Stimulated activated CD4-positive, alpha-beta T cell treated with anti-CD3 and anti-CD28 coated beads, Interleukin-1b, Interleukin-23, amount 100 ng/mL, for 4 hours (primary cell): ENCODE measurements around the gene AATK.

Experiments used
- DNase-seq, 2 donors: peaks; one replicate each; pipeline ENCODE4 v3.0.0-alpha.2; 2020; ENCODE audit warnings: low read depth in 2 of 2

The AATK gene

GRCh38 chr17:81143717-81144422 lies 22.2 kb downstream of the AATK start:
- DNase-seq = no peak

- DNase-seq = no peak
Measured at GRCh38 chr17:81143200-81143527, 22.9 kb downstream of the AATK start.

- peak; percentile 20 to 49 for DNase-seq
Measured at GRCh38 chr17:81142301-81143199, 23.5 kb downstream of the AATK start.

- no peak for DNase-seq
Measured at GRCh38 chr17:81140695-81141094, 25.3 kb downstream of the AATK start.

- no peak for DNase-seq
Measured at GRCh38 chr17:81140018-81140417, 26.0 kb downstream of the AATK start.

GRCh38 chr17:81139428-81139827 lies 26.6 kb downstream of the AATK start:
- DNase-seq = no peak

GRCh38 chr17:81138500-81138899 lies 27.5 kb downstream of the AATK start:
- DNase-seq = no peak

- no peak for DNase-seq
Measured at GRCh38 chr17:81138083-81138482, 27.9 kb downstream of the AATK start.

- DNase-seq = no peak
Measured at GRCh38 chr17:81137248-81137647, 28.8 kb downstream of the AATK start.

- no peak for DNase-seq
Measured at GRCh38 chr17:81136366-81136765, 29.7 kb downstream of the AATK start.

- DNase-seq = no peak
Measured at GRCh38 chr17:81135505-81136278, 30.3 kb downstream of the AATK start.

GRCh38 chr17:81134064-81134781 lies 31.8 kb downstream of the AATK start:
- no peak for DNase-seq

GRCh38 chr17:81132770-81133723 lies 33.0 kb downstream of the AATK start:
- DNase-seq = no peak

- DNase-seq = no peak
Measured at GRCh38 chr17:81132197-81132540, 33.9 kb downstream of the AATK start.

- no peak for DNase-seq
Measured at GRCh38 chr17:81131486-81132196, 34.4 kb downstream of the AATK start.

- DNase-seq = no peak
Measured at GRCh38 chr17:81130385-81131361, 35.3 kb downstream of the AATK start.

GRCh38 chr17:81129711-81130367 lies 36.2 kb downstream of the AATK start:
- no peak for DNase-seq

- no peak for DNase-seq
Measured at GRCh38 chr17:81129289-81129688, 36.7 kb downstream of the AATK start.
